Fibroblast of the aortic adventitia (primary cell): Measurements from ENCODE around the gene NSUN3. TPM values are rescaled to one million over a fixed set of nuclear protein-coding genes. Genes with fewer than 3 reads are reported as not detected.

ENCODE experiments used
- DNase-seq: peaks from one replicate; pipeline ENCODE4 v3.0.0-alpha.2; 2010; ENCODE audit warnings: low read depth
- H3K4me3 ChIP-seq: 2 replicates; pipeline ENCODE4 v1.5.1; 2011; ENCODE audit warnings: low read depth, mild to moderate bottlenecking, control low read depth, low read length, moderate library complexity
- CTCF ChIP-seq: IDR thresholded peaks from 2 replicates; pipeline ENCODE4 v1.5.1; 2011; ENCODE audit warnings: mild to moderate bottlenecking, low read length, control low read depth, inconsistent platforms; ENCODE audit not compliant: insufficient read depth
- total RNA-seq: library from RNA; depleted of rRNA; stranded (reverse); fragments of >200 nt; gene quantifications from 2 replicates; pipeline ENCODE4 v1.2.3, GENCODE V29; 2012; ENCODE audit warnings: low replicate concordance

The NSUN3 gene
- total RNA-seq, 1 donor: 16.4 TPM

- DNase-seq: no peak
- no peak overlapping the region for H3K4me3 ChIP-seq
- no peak for TF ChIP-seq CTCF
These were observed 114.3 kb downstream of the NSUN3 start for GRCh38 chr3:94176988-94177745.

Other genes with a start within 250 kb of the NSUN3 start
- gene PROS1, start 89.2 kb upstream of the NSUN3 start, total RNA-seq: 57.1 and 109 TPM in 2 replicates
- 14.6 and 16.4 TPM in 2 replicates for gene ARL13B, start 82.9 kb upstream of the NSUN3 start, total RNA-seq
- gene STX19, start 34.5 kb upstream of the NSUN3 start, total RNA-seq: not detected in 2 replicates
- gene DHFR2, start 145 bp upstream of the NSUN3 start, total RNA-seq: 3.7 and 6.9 TPM in 2 replicates